PC-3 (cell line): Measurements from ENCODE around the gene RAD21L1. TPM values are rescaled to one million over a fixed set of nuclear protein-coding genes. Genes with fewer than 3 reads are reported as not detected.

Experiments used
- ATAC-seq: fragments of 200-7000 bp; cut with Tn5 transposase; 2 replicates; pipeline ENCODE4 v1.9.1; 2020; ENCODE audit warnings: mild to moderate bottlenecking, moderate library complexity
- Bru-seq: library from RNA; stranded (reverse); fragments of 400-500 nt; gene quantifications from one replicate; lab custom pipeline; 2021; lab: Mats Ljungman, UMichigan
- BruChase-seq, 2 experiments: library from RNA; stranded (reverse); fragments of 400-500 nt; gene quantifications; one replicate each; lab custom pipeline; 2021; lab: Mats Ljungman, UMichigan
- BruUV-seq: library from RNA; stranded (reverse); fragments of 400-500 nt; replicated peaks from 2 replicates; lab custom pipeline; 2021; lab: Mats Ljungman, UMichigan
- CTCF ChIA-PET: fragments of 300-600 bp; sonication (Branson Sonifier 250); formaldehyde crosslinking; loops from one replicate; lab custom pipeline; 2022; ENCODE audit warnings: antibody characterized with exemption; lab: Charles Lee
- POLR2A ChIA-PET: fragments of 300-600 bp; sonication (Branson Sonifier 250); formaldehyde crosslinking; loops from one replicate; lab custom pipeline; 2022; ENCODE audit warnings: antibody characterized with exemption; ENCODE audit not compliant: unreplicated experiment; lab: Charles Lee
- DNase-seq: peaks from one replicate; pipeline ENCODE4 v3.0.0-alpha.2; 2015
- H2AFZ ChIP-seq: fragments of 300-600 bp; sonication (generic); 2 replicates; pipeline ENCODE4 v1.6.0; 2016; ENCODE audit warnings: antibody characterized with exemption, low read length
- H3F3A ChIP-seq: fragments of 300-600 bp; sonication (generic); one replicate; pipeline ENCODE4 v1.6.0; 2017; ENCODE audit warnings: antibody characterized with exemption, low read length, control low read depth, mild to moderate bottlenecking; ENCODE audit not compliant: unreplicated experiment
- H3K27ac ChIP-seq: fragments of 300-600 bp; sonication (generic); 2 replicates; pipeline ENCODE4 v1.5.1; 2016; ENCODE audit warnings: mild to moderate bottlenecking, low read length
- H3K27me3 ChIP-seq: fragments of 300-600 bp; sonication (generic); 2 replicates; pipeline ENCODE4 v1.6.1; 2016; ENCODE audit warnings: low read length, mixed read lengths
- H3K36me3 ChIP-seq: fragments of 300-600 bp; sonication (generic); 2 replicates; pipeline ENCODE4 v1.6.1; 2016; ENCODE audit warnings: low read depth, mixed run types, low read length, mixed read lengths
- H3K4me1 ChIP-seq: fragments of 300-600 bp; sonication (generic); 2 replicates; pipeline ENCODE4 v1.5.1; 2016; ENCODE audit warnings: low read length; ENCODE audit not compliant: insufficient read depth
- H3K4me2 ChIP-seq: fragments of 300-600 bp; sonication (generic); 2 replicates; pipeline ENCODE4 v1.6.0; 2016; ENCODE audit warnings: low read length
- H3K4me3 ChIP-seq: fragments of 300-600 bp; sonication (generic); 2 replicates; pipeline ENCODE4 v1.5.1; 2016; ENCODE audit warnings: mild to moderate bottlenecking, low read length, mixed read lengths
- H3K79me2 ChIP-seq: fragments of 300-600 bp; sonication (generic); 2 replicates; pipeline ENCODE4 v1.6.1; 2017; ENCODE audit warnings: low read length, mixed read lengths
- H3K9ac ChIP-seq: fragments of 300-600 bp; sonication (generic); 2 replicates; pipeline ENCODE4 v1.6.0; 2016; ENCODE audit warnings: mild to moderate bottlenecking, low read length
- H3K9me2 ChIP-seq: fragments of 300-600 bp; sonication (generic); replicated peaks from 2 replicates; pipeline ENCODE4 v1.6.1; 2016; ENCODE audit warnings: mixed run types, low read length, mixed read lengths
- H3K9me3 ChIP-seq: fragments of 300-600 bp; sonication (generic); 2 replicates; pipeline ENCODE4 v1.6.1; 2016; ENCODE audit warnings: low read length, mixed read lengths
- H4K20me1 ChIP-seq: fragments of 300-600 bp; sonication (generic); 2 replicates; pipeline ENCODE4 v1.6.1; 2016; ENCODE audit warnings: low read length, mixed read lengths
- CTCF ChIP-seq: fragments of 300-600 bp; sonication (generic); conservative IDR thresholded peaks from 2 replicates; pipeline ENCODE4 v1.5.1; 2017; ENCODE audit warnings: antibody characterized with exemption, low read depth, mild to moderate bottlenecking, low read length
- EZH2 ChIP-seq: fragments of 300-600 bp; sonication (generic); IDR thresholded peaks from one replicate; pipeline ENCODE4 v1.6.1; 2017; ENCODE audit warnings: antibody characterized with exemption, mild to moderate bottlenecking, low read length; ENCODE audit not compliant: unreplicated experiment
- EZH2phosphoT487 ChIP-seq: fragments of 300-600 bp; sonication (generic); IDR thresholded peaks from 2 replicates; pipeline ENCODE4 v1.6.1; 2018; ENCODE audit warnings: mild to moderate bottlenecking, antibody characterized with exemption, low read length, borderline replicate concordance
- intact Hi-C: fragments of 100-400 bp; cut with micrococcal nuclease; formaldehyde crosslinking; loops from 2 replicates; pipeline ENCODE4 v1.9.0; 2023
- long read RNA-seq: library from polyadenylated mRNA; unstranded; transcript quantifications from one replicate; pipeline ENCODE4 v2.0.0, GENCODE V29; 2021; ENCODE audit not compliant: unreplicated experiment
- total RNA-seq: library from RNA; depleted of rRNA; stranded (reverse); fragments of >200 nt; gene quantifications from 2 replicates; pipeline ENCODE4 v1.2.3, GENCODE V29; 2014; rRNA removed

The RAD21L1 gene
- 0.11 and 0.58 TPM in 2 replicates for total RNA-seq
- percentile 30 among the genes with signal in this experiment for Bru-seq, nascent RNA
- BruChase-seq, experiment 1, labeled RNA remaining after a 6-hour chase = percentile 33 among the genes with signal in this experiment
- percentile 37 among the genes with signal in this experiment for BruChase-seq, experiment 2, labeled RNA remaining after a 2-hour chase
- long read RNA-seq, partial matches to known transcripts = 0 of 2 reads
- long read RNA-seq, other reads (novel, unspliced or antisense) = 2 of 2 reads

- ChIA-PET POLR2A (interaction anchor here (0.6 kb wide), 1 partner anchor 325 kb away, joined by 4 read pairs; no protein-coding TSS in a partner anchor), CTCF (interaction anchor here (0.6 kb wide), 2 partner anchors 13 to 211 kb away, joined by 3 read pairs; no protein-coding TSS in a partner anchor)
- DNase-seq (peak; percentile 70), ATAC-seq (peak; percentile 60)
- TF ChIP-seq EZH2phosphoT487 (no peak), EZH2 (no peak), CTCF (no peak)
- no peaks in the 10 kb centered on the region for H3K4me1 ChIP-seq
- no peaks in the 10 kb centered on the region for H3K9me2 ChIP-seq
- BruUV-seq = no TSS peak
- no peaks in the 10 kb centered on the region for H4K20me1 ChIP-seq
- H3K27me3 ChIP-seq = 0 out of 2 replicates have a peak, but pooled peaks cover 5% of the 10 kb centered on the region
- H3K79me2 ChIP-seq = no peaks in the 10 kb centered on the region
- intact Hi-C loops = no loop called here
- H3K4me3 ChIP-seq = peak within 1 kb of the TSS; percentile 99
- no peaks in the 10 kb centered on the region for H3F3A ChIP-seq
- no peak within 1 kb of the TSS for H3K27ac ChIP-seq
- H3K9me3 ChIP-seq = no peaks in the 10 kb centered on the region
- peak within 1 kb of the TSS; percentile 100 for H2AFZ ChIP-seq
- H3K9ac ChIP-seq = peak within 1 kb of the TSS; percentile 67
- H3K4me2 ChIP-seq = peak within 1 kb of the TSS; percentile 100
- H3K36me3 ChIP-seq = no peaks in the 10 kb centered on the region
Observed at GRCh38 chr20:1225783-1226654, at the start of gene RAD21L1. Gene RAD21L1 (plus strand): TSS chr20:1226044. CDS start chr20:1228454, 2,410 bp downstream.

GRCh38 chr20:1177680-1178079 lies 48.2 kb upstream of the RAD21L1 start:
- ChIA-PET POLR2A (no interaction called here), CTCF (interaction anchor here (0.6 to 0.7 kb wide), 2 partner anchors 237 to 348 kb away, joined by 4 to 6 read pairs; no protein-coding TSS in a partner anchor)
- H4K20me1 ChIP-seq = no peaks in the 10 kb centered on the region
- H3K79me2 ChIP-seq = no peaks in the 10 kb centered on the region
- H3K9me2 ChIP-seq = no peaks in the 10 kb centered on the region
- TF ChIP-seq CTCF (peak; percentile 37), EZH2phosphoT487 (no peak), EZH2 (no peak)
- H3F3A ChIP-seq = no peaks in the 10 kb centered on the region
- no peak overlapping the region for H3K9ac ChIP-seq
- H3K4me2 ChIP-seq = no peak overlapping the region
- H3K27me3 ChIP-seq = no peaks in the 10 kb centered on the region
- no peak overlapping the region for H3K27ac ChIP-seq
- ATAC-seq (peak; percentile 59), DNase-seq (peak; percentile 39)
- no peaks in the 10 kb centered on the region for H3K9me3 ChIP-seq
- no peak overlapping the region for H2AFZ ChIP-seq
- intact Hi-C loops = no loop called here
- no peak overlapping the region for H3K4me3 ChIP-seq
- no TSS peak for BruUV-seq
- no peaks in the 10 kb centered on the region for H3K4me1 ChIP-seq
- H3K36me3 ChIP-seq = no peaks in the 10 kb centered on the region
